K562 (cell line): ENCODE data around the gene MAGI2. TPM values are rescaled to one million over a fixed set of nuclear protein-coding genes. Genes with fewer than 3 reads are reported as not detected.

Source experiments
- ATAC-seq: fragments of 200-7000 bp; cut with Tn5 transposase; 3 replicates; pipeline ENCODE4 v1.9.1; 2020; ENCODE audit warnings: moderate library complexity
- BruUV-seq: library from RNA; stranded (reverse); fragments of 400-500 nt; replicated peaks from 2 replicates; lab custom pipeline; 2021; lab: Mats Ljungman, UMichigan
- CTCF ChIA-PET: fragments of 300-600 bp; formaldehyde crosslinking; extraction: SDS; loops from one replicate; lab custom pipeline; 2021; ENCODE audit warnings: low intra/inter-chr PET ratio; lab: Yijun Ruan, JAX
- POLR2A ChIA-PET: fragments of 300-600, 350-650 bp; sonication (Branson Sonifier 250); formaldehyde crosslinking; extraction: SDS; loops from one replicate; lab custom pipeline; 2021; ENCODE audit warnings: antibody characterized with exemption, inconsistent platforms; lab: Yijun Ruan, JAX
- DNase-seq, 4 experiments: peaks; one replicate each; pipeline versions ENCODE4 v3.0.0 to v3.0.0-alpha.2; 2011 to 2018; ENCODE audit warnings: low spot score in 3 of 4, mixed read lengths in 3 of 4; ENCODE audit errors: extremely low read depth in 1 of 4
- FAIRE-seq: peaks from 2 replicates; lab custom pipeline; 2011; peaks lifted over from hg19 to GRCh38; lab: Jason Lieb, UNC
- H2AFZ ChIP-seq: 2 replicates; pipeline ENCODE4 v1.6.0; 2011; ENCODE audit warnings: low read depth, low read length, control low read depth, inconsistent platforms
- H3K27ac ChIP-seq: fragments of 200-600 bp; 3 replicates; pipeline ENCODE4 v1.8.0; 2011; ENCODE audit warnings: low read depth, mild to moderate bottlenecking, control low read depth, inconsistent platforms, low read length, moderate library complexity, mixed read lengths; ENCODE audit errors: extremely low read depth
- H3K27me3 ChIP-seq, 2 experiments: fragments of 300-600 bp in 1 of 2; 2 replicates in 1 of 2; 3 replicates in 1 of 2; pipeline versions ENCODE4 v1.6.0 to v1.8.0; 2011; ENCODE audit warnings: inconsistent platforms in 2 of 2, low read length in 2 of 2, mild to moderate bottlenecking in 1 of 2, mixed read lengths in 1 of 2, moderate library complexity in 1 of 2; ENCODE audit not compliant: control insufficient read depth in 2 of 2, insufficient read depth in 2 of 2
- H3K36me3 ChIP-seq: fragments of 300-600 bp; 3 replicates; pipeline ENCODE4 v1.8.0; 2011; ENCODE audit warnings: mild to moderate bottlenecking, low read length, inconsistent platforms; ENCODE audit not compliant: control insufficient read depth, insufficient read depth
- H3K4me1 ChIP-seq, 2 experiments: fragments of 200-600 bp in 1 of 2; replicated peaks in 1 of 2; 2 replicates in 1 of 2; 3 replicates in 1 of 2; pipeline versions ENCODE4 v1.5.1 to v1.8.0; 2011; ENCODE audit warnings: inconsistent platforms in 2 of 2, low read length in 2 of 2, mild to moderate bottlenecking in 1 of 2, mixed read lengths in 1 of 2, moderate library complexity in 1 of 2; ENCODE audit not compliant: control insufficient read depth in 2 of 2, insufficient read depth in 2 of 2
- H3K4me2 ChIP-seq: 2 replicates; pipeline ENCODE4 v1.6.1; 2011; ENCODE audit warnings: low read length, control low read depth, inconsistent platforms, mixed read lengths; ENCODE audit not compliant: insufficient read depth
- H3K4me3 ChIP-seq: fragments of 200-600 bp; sonication (generic), shearing (Covaris generic); 2 replicates; pipeline ENCODE4 v1.5.1; 2016; ENCODE audit warnings: control low read depth, inconsistent platforms
- H3K79me2 ChIP-seq: fragments of 200-600 bp; 3 replicates; pipeline ENCODE4 v1.8.0; 2011; ENCODE audit warnings: low read length, inconsistent platforms; ENCODE audit not compliant: control insufficient read depth, insufficient read depth
- H3K9ac ChIP-seq, 2 experiments: 2 replicates each; pipeline versions ENCODE4 v1.6.0 to v1.6.1; 2011; ENCODE audit warnings: low read depth in 2 of 2, low read length in 2 of 2, control low read depth in 1 of 2, inconsistent platforms in 1 of 2, mild to moderate bottlenecking in 1 of 2, mixed read lengths in 1 of 2; ENCODE audit not compliant: insufficient read depth in 1 of 2
- H3K9me1 ChIP-seq: one replicate; pipeline ENCODE4 v1.6.0; 2011; ENCODE audit warnings: inconsistent platforms, mild to moderate bottlenecking, low read length, moderate library complexity; ENCODE audit not compliant: control insufficient read depth, insufficient read depth
- H3K9me3 ChIP-seq: replicated peaks from 2 replicates; pipeline ENCODE4 v1.5.1; 2011; ENCODE audit warnings: low read depth, low read length, inconsistent platforms; ENCODE audit not compliant: control insufficient read depth, insufficient read depth
- H4K20me1 ChIP-seq: replicated peaks from 2 replicates; pipeline ENCODE4 v1.6.1; 2011; ENCODE audit warnings: low read length, inconsistent platforms, mixed read lengths; ENCODE audit not compliant: control insufficient read depth, insufficient read depth
- ATF3 ChIP-seq, 2 experiments: fragments of 450-650 bp in 1 of 2; sonication (generic) in 1 of 2; formaldehyde crosslinking in 1 of 2; IDR thresholded peaks in 1 of 2; conservative IDR thresholded peaks in 1 of 2; 2 replicates each; pipeline versions ENCODE4 v1.6.1 to v1.8.1; 2016 to 2023; ENCODE audit warnings: mild to moderate bottlenecking in 2 of 2, moderate library complexity in 2 of 2, inconsistent platforms in 1 of 2, missing genetic modification reagents in 1 of 2
- BDP1 ChIP-seq: IDR thresholded peaks from 3 replicates; pipeline ENCODE4 v1.6.1; 2011; ENCODE audit not compliant: insufficient read length, insufficient read depth
- ETS1 ChIP-seq: conservative IDR thresholded peaks from 2 replicates; pipeline ENCODE4 v1.6.1; 2011; ENCODE audit warnings: low read depth, mild to moderate bottlenecking, low read length; ENCODE audit not compliant: control insufficient read depth
- KHSRP ChIP-seq: fragments of 450-650 bp; IDR thresholded peaks from 2 replicates; pipeline ENCODE4 v1.6.1; 2017
- POLR2H ChIP-seq: IDR thresholded peaks from 2 replicates; pipeline ENCODE4 v1.6.1; 2016; ENCODE audit warnings: missing genetic modification characterization, low read depth, mild to moderate bottlenecking, control low read depth, missing compliant biosample characterization, moderate library complexity
- SAFB2 ChIP-seq: fragments of 200-400 bp; formaldehyde crosslinking; IDR thresholded peaks from 2 replicates; pipeline ENCODE4 v1.6.1; 2018; ENCODE audit warnings: borderline replicate concordance, low read length, low read depth, moderate library complexity; ENCODE audit not compliant: severe bottlenecking
- SRSF3 ChIP-seq: fragments of 200-400 bp; formaldehyde crosslinking; IDR thresholded peaks from 2 replicates; pipeline ENCODE4 v1.6.1; 2016; ENCODE audit warnings: mild to moderate bottlenecking, low read length, moderate library complexity; ENCODE audit not compliant: insufficient read depth
- ZBTB5 ChIP-seq: fragments of 450-650 bp; IDR thresholded peaks from 2 replicates; pipeline ENCODE4 v1.6.1; 2017; ENCODE audit warnings: antibody characterized with exemption
- ZNF143 ChIP-seq: sonication (generic); formaldehyde crosslinking; IDR thresholded peaks from 2 replicates; pipeline ENCODE4 v1.9.0; 2022; ENCODE audit warnings: mild to moderate bottlenecking, missing genetic modification reagents
- ZNF518B ChIP-seq: fragments of 250-450 bp; sonication (Bioruptor Pico); IDR thresholded peaks from 2 replicates; pipeline ENCODE4 v1.5.0; 2021; ENCODE audit warnings: mild to moderate bottlenecking, moderate library complexity
- ZNF551 ChIP-seq: fragments of 250-450 bp; sonication (Bioruptor Pico); IDR thresholded peaks from 2 replicates; pipeline ENCODE4 v1.5.0; 2021; ENCODE audit warnings: mild to moderate bottlenecking, moderate library complexity
- ZNF717 ChIP-seq: fragments of 250-450 bp; sonication (Bioruptor Pico); IDR thresholded peaks from 2 replicates; pipeline ENCODE4 v1.5.0; 2021
- WGBS: fragments of 100-300 bp; shearing (Covaris generic); methylation state at CpG from one replicate; pipeline ENCODE4 v1.1.6; 2016; ENCODE audit warnings: low coverage, mixed read lengths; ENCODE audit not compliant: insufficient coverage; ENCODE audit errors: missing lambda C conversion rate; 5-methylcytosine and 5-hydroxymethylcytosine counted together
- in situ Hi-C: fragments of 300-500 bp; cut with MboI; formaldehyde crosslinking; loops from 4 replicates; pipeline ENCODE4 v1.15.0; 2018; ENCODE audit warnings: inconsistent platforms, mixed read lengths
- intact Hi-C: fragments of 100-400 bp; cut with micrococcal nuclease; formaldehyde crosslinking; loops from 2 replicates; pipeline ENCODE4 v1.14.2; 2022
- polyA plus RNA-seq, 8 experiments: library from polyadenylated mRNA; depleted of rRNA in 4 of 8; stranded (reverse) in 5 of 8; unstranded in 3 of 8; fragments of >200 nt; fragmentation: Nextera tagmentation in 2 of 8; fragmentation: Illumina TruSeq in 1 of 8; extraction: Ambion mirVana in 2 of 8; extraction: Trizol in 1 of 8; gene quantifications; 2 replicates each; pipeline versions ENCODE4 v1.2.1 to v1.2.3, GENCODE V29; 2011 to 2014; ENCODE audit warnings: inconsistent platforms in 1 of 8, missing spikeins in 1 of 8
- total RNA-seq, 7 experiments: library from RNA; depleted of rRNA in 6 of 7; stranded (reverse); fragments of >200 nt in 6 of 7; fragmentation: Illumina TruSeq in 2 of 7; extraction: Trizol in 2 of 7; gene quantifications; 2 replicates each; pipeline versions ENCODE4 v1.2.1 to v1.2.3, GENCODE V29; 2011 to 2021; ENCODE audit warnings: low replicate concordance in 1 of 7

The MAGI2 gene
- total and polyA plus RNA-seq, 9 of the 15 experiments (the other 6 are each of a cell fraction or from before 2014, with no cell fraction given), result 0.27 to 1.4 (median 0.70) TPM

- ATAC-seq, result no peak
- H2AFZ ChIP-seq, result no peak overlapping the region
- H4K20me1 ChIP-seq, result no peaks in the 10 kb centered on the region
- DNase-seq, result no peak
- H3K9me1 ChIP-seq, result no peaks in the 10 kb centered on the region
- intact Hi-C loops, result no loop called here
- H3K79me2 ChIP-seq, result no peaks in the 10 kb centered on the region
- no peak overlapping the region for H3K4me3 ChIP-seq
- ChIA-PET CTCF (no interaction called here), POLR2A (no interaction called here)
- in situ Hi-C loops, result no loop called here
- H3K4me1 ChIP-seq, result no peaks in the 10 kb centered on the region
- H3K9me3 ChIP-seq, result no peaks in the 10 kb centered on the region; the same call in 1 of the 2 replicates
- H3K36me3 ChIP-seq, result no peaks in the 10 kb centered on the region
- H3K9ac ChIP-seq, result no peak overlapping the region
- no peaks in the 10 kb centered on the region for H3K27me3 ChIP-seq
- no TSS peak for BruUV-seq
- WGBS, result 4% methylated on average over 5 of the region's 5 CpGs
- H3K27ac ChIP-seq, result no peak overlapping the region
- FAIRE-seq, result no peak
- H3K4me2 ChIP-seq, result no peak overlapping the region
- no peak for TF ChIP-seq ZNF551 (CRISPR knock-in tag)
- no peak for TF ChIP-seq ZNF518B (CRISPR knock-in tag)
- no peak for TF ChIP-seq ZNF143 (CRISPR knock-in tag)
- no peak for TF ChIP-seq BDP1
- no peak for TF ChIP-seq SAFB2
- no peak for TF ChIP-seq ZNF717 (CRISPR knock-in tag)
- no peak for TF ChIP-seq KHSRP
- no peak for TF ChIP-seq ZBTB5
- no peak for TF ChIP-seq POLR2H
- no peak for TF ChIP-seq ETS1
- no peak for TF ChIP-seq SRSF3
- no peak for TF ChIP-seq ATF3 (IDR thresholded peaks at IDR 0.05)
- no peak for TF ChIP-seq ATF3 (CRISPR knock-in tag; conservative IDR thresholded peaks at IDR 0.05)
Observed at GRCh38 chr7:78959477-78959876, 494.0 kb downstream of the MAGI2 start.
